H9 (cell line): ENCODE results near the gene MYH14. TPM values are rescaled to one million over a fixed set of nuclear protein-coding genes. Genes with fewer than 3 reads are reported as not detected.

Experiments
- DNase-seq: peaks from one replicate; pipeline ENCODE4 v3.0.0-alpha.2; 2017
- H2AFZ ChIP-seq: one replicate; pipeline ENCODE4 v1.6.1; 2013; ENCODE audit warnings: mild to moderate bottlenecking, low read length, control low read depth, moderate library complexity
- H2AK5ac ChIP-seq: 2 replicates; pipeline ENCODE4 v1.6.1; 2013; ENCODE audit warnings: low read length, control low read depth, mixed read lengths; ENCODE audit not compliant: insufficient read length
- H2BK120ac ChIP-seq: one replicate; pipeline ENCODE4 v1.6.1; 2013; ENCODE audit warnings: low read depth, mild to moderate bottlenecking, low read length, control low read depth, inconsistent platforms; ENCODE audit not compliant: poor library complexity, severe bottlenecking
- H2BK12ac ChIP-seq: 2 replicates; pipeline ENCODE4 v1.6.1; 2013; ENCODE audit warnings: low read length, control low read depth, mixed read lengths, low read depth; ENCODE audit not compliant: insufficient read length
- H2BK15ac ChIP-seq: 2 replicates; pipeline ENCODE4 v1.6.1; 2013; ENCODE audit warnings: low read depth, low read length, control low read depth
- H2BK20ac ChIP-seq: one replicate; pipeline ENCODE4 v1.6.1; 2013; ENCODE audit warnings: low read depth, mild to moderate bottlenecking, low read length, control low read depth, inconsistent platforms; ENCODE audit not compliant: poor library complexity, severe bottlenecking
- H2BK5ac ChIP-seq: 2 replicates; pipeline ENCODE4 v1.6.1; 2013; ENCODE audit warnings: low read length, control low read depth, mixed read lengths; ENCODE audit not compliant: insufficient read length
- H3K14ac ChIP-seq: 2 replicates; pipeline ENCODE4 v1.6.1; 2013; ENCODE audit warnings: low read length, control low read depth; ENCODE audit not compliant: insufficient read depth
- H3K18ac ChIP-seq: 2 replicates; pipeline ENCODE4 v1.6.1; 2013; ENCODE audit warnings: low read depth, mild to moderate bottlenecking, mixed read lengths, low read length, control low read depth; ENCODE audit not compliant: insufficient read length
- H3K23ac ChIP-seq: 2 replicates; pipeline ENCODE4 v1.6.1; 2013; ENCODE audit warnings: low read length, control low read depth, mixed read lengths, low read depth; ENCODE audit not compliant: insufficient read length
- H3K23me2 ChIP-seq: 2 replicates; pipeline ENCODE4 v1.6.1; 2013; ENCODE audit warnings: low read depth, mild to moderate bottlenecking, mixed read lengths, low read length, control low read depth; ENCODE audit not compliant: insufficient read length, poor library complexity, severe bottlenecking
- H3K27ac ChIP-seq: 2 replicates; pipeline ENCODE4 v1.5.1; 2013; ENCODE audit warnings: low read length, control low read depth, mixed read lengths, low read depth; ENCODE audit not compliant: insufficient read length
- H3K27me3 ChIP-seq: 2 replicates; pipeline ENCODE4 v1.6.1; 2013; ENCODE audit warnings: low read length, control low read depth, inconsistent platforms; ENCODE audit not compliant: insufficient read depth
- H3K4ac ChIP-seq: 2 replicates; pipeline ENCODE4 v1.6.1; 2013; ENCODE audit warnings: low read depth, mild to moderate bottlenecking, control low read depth, inconsistent platforms, low read length, moderate library complexity
- H3K4me1 ChIP-seq: 2 replicates; pipeline ENCODE4 v1.6.1; 2013; ENCODE audit warnings: low read length, control low read depth, inconsistent platforms; ENCODE audit not compliant: insufficient read depth
- H3K4me2 ChIP-seq: 2 replicates; pipeline ENCODE4 v1.6.1; 2013; ENCODE audit warnings: low read length, control low read depth, mixed read lengths; ENCODE audit not compliant: insufficient read length, insufficient read depth
- H3K56ac ChIP-seq: 2 replicates; pipeline ENCODE4 v1.6.1; 2013; ENCODE audit warnings: low read depth, mild to moderate bottlenecking, mixed read lengths, low read length, control low read depth; ENCODE audit not compliant: insufficient read length
- H3K79me1 ChIP-seq: 2 replicates; pipeline ENCODE4 v1.6.1; 2013; ENCODE audit warnings: low read depth, mild to moderate bottlenecking, moderate library complexity, low read length, control low read depth, inconsistent platforms; ENCODE audit not compliant: insufficient read depth, poor library complexity, severe bottlenecking
- H3K79me2 ChIP-seq: 2 replicates; pipeline ENCODE4 v1.6.1; 2013; ENCODE audit warnings: low read length, control low read depth, inconsistent platforms; ENCODE audit not compliant: insufficient read depth
- H3K9ac ChIP-seq: 2 replicates; pipeline ENCODE4 v1.6.1; 2013; ENCODE audit warnings: low read length, control low read depth, mixed read lengths; ENCODE audit not compliant: insufficient read length; ENCODE audit errors: extremely low read depth
- H3K9me3 ChIP-seq: one replicate; pipeline ENCODE4 v1.6.1; 2013; ENCODE audit warnings: low read depth, low read length, inconsistent platforms; ENCODE audit not compliant: control insufficient read depth
- H3T11ph ChIP-seq: one replicate; pipeline ENCODE4 v1.6.1; 2013; ENCODE audit warnings: mild to moderate bottlenecking, low read length, control low read depth, inconsistent platforms
- H4K20me1 ChIP-seq: one replicate; pipeline ENCODE4 v1.6.1; 2013; ENCODE audit not compliant: control insufficient read depth, insufficient read length, insufficient read depth
- H4K5ac ChIP-seq: 2 replicates; pipeline ENCODE4 v1.6.1; 2013; ENCODE audit warnings: low read depth, mild to moderate bottlenecking, mixed read lengths, low read length, control low read depth; ENCODE audit not compliant: insufficient read length
- H4K8ac ChIP-seq: replicated peaks from 2 replicates; pipeline ENCODE4 v1.6.1; 2013; ENCODE audit warnings: low read length, control low read depth, mixed read lengths, low read depth; ENCODE audit not compliant: insufficient read length
- H4K91ac ChIP-seq: 2 replicates; pipeline ENCODE4 v1.6.1; 2013; ENCODE audit warnings: low read depth, mild to moderate bottlenecking, moderate library complexity, mixed read lengths, low read length, control low read depth; ENCODE audit not compliant: insufficient read length
- H3K27ac Mint-ChIP-seq, 3 experiments: 2 replicates in 2 of 3; 3 replicates in 1 of 3; pipeline ENCODE4 v1.8.0; 2020 to 2021; ENCODE audit warnings: mixed read lengths in 3 of 3, mild to moderate bottlenecking in 1 of 3, moderate library complexity in 1 of 3
- H3K27me3 Mint-ChIP-seq: 2 replicates; pipeline ENCODE4 v1.8.0; 2021; ENCODE audit warnings: low read depth, mild to moderate bottlenecking, moderate library complexity, mixed read lengths
- H3K36me3 Mint-ChIP-seq, 3 experiments: 2 replicates in 2 of 3; 3 replicates in 1 of 3; pipeline ENCODE4 v1.8.0; 2020 to 2021; ENCODE audit warnings: low read depth in 3 of 3, mixed read lengths in 3 of 3; ENCODE audit not compliant: insufficient read depth in 1 of 3
- H3K4me1 Mint-ChIP-seq, 2 experiments: 2 replicates each; pipeline ENCODE4 v1.8.0; 2020; ENCODE audit warnings: mixed read lengths in 2 of 2
- H3K4me3 Mint-ChIP-seq, 2 experiments: 2 replicates in 1 of 2; 3 replicates in 1 of 2; pipeline ENCODE4 v1.8.0; 2020 to 2021; ENCODE audit warnings: mild to moderate bottlenecking in 2 of 2, mixed read lengths in 2 of 2, moderate library complexity in 1 of 2
- H3K9me3 Mint-ChIP-seq, 2 experiments: 2 replicates in 1 of 2; 3 replicates in 1 of 2; pipeline ENCODE4 v1.8.0; 2020; ENCODE audit warnings: mild to moderate bottlenecking in 2 of 2, mixed read lengths in 2 of 2, moderate library complexity in 1 of 2
- CTCF ChIP-seq: fragments of 200-600 bp; sonication (generic); conservative IDR thresholded peaks from 3 replicates; pipeline ENCODE4 v1.8.0; 2021; ENCODE audit warnings: antibody characterized with exemption, mild to moderate bottlenecking
- WGBS: extraction: QIAGEN DNeasy Blood & Tissue Kit; methylation state at CpG from one replicate; pipeline ENCODE4 v1.1.7; 2013; ENCODE audit warnings: missing lambda C conversion rate, low lambda C conversion rate, mixed read lengths; ENCODE audit not compliant: insufficient read length; ENCODE audit errors: extremely low coverage; 5-methylcytosine and 5-hydroxymethylcytosine counted together
- total RNA-seq: library from RNA; stranded (reverse); gene quantifications from 2 replicates; pipeline ENCODE4 v1.2.1, GENCODE V29; 2021

Gene MYH14
- total RNA-seq, 1 experiment from 2014 or later = 27.7 TPM

GRCh38 chr19:50189331-50189730, 14.1 kb upstream of the MYH14 start:
- Histone ChIP-seq H3K9ac (no peak overlapping the region), H2BK120ac (no peak overlapping the region), H2BK15ac (no peak overlapping the region), H3K27me3 (no peaks in the 10 kb centered on the region), H2BK12ac (no peak overlapping the region), H4K91ac (no peak overlapping the region), H3K14ac (no peak overlapping the region), H2BK5ac (no peak overlapping the region), H4K8ac (no peak overlapping the region), H3K56ac (no peak overlapping the region), H3K9me3 (no peaks in the 10 kb centered on the region), H3K27ac (no peak overlapping the region), H4K20me1 (no peaks in the 10 kb centered on the region), H3K79me1 (no peaks in the 10 kb centered on the region), H3T11ph (no peak overlapping the region), H3K79me2 (no peaks in the 10 kb centered on the region), H2AFZ (no peak overlapping the region), H2BK20ac (no peak overlapping the region), H3K4me2 (no peak overlapping the region), H3K18ac (no peak overlapping the region), H2AK5ac (no peak overlapping the region), H3K23ac (no peak overlapping the region), H3K4ac (no peak overlapping the region), H3K4me1 (no peaks in the 10 kb centered on the region), H4K5ac (no peak overlapping the region), H3K23me2 (no peaks in the 10 kb centered on the region)
- H3K4me3 Mint-ChIP-seq = peak overlapping the region in 1 of 2 experiments; percentile 25; a peak in 1 of 5 replicates
- peak overlapping the region in 1 of 3 experiments; percentile 16; a peak in 1 of 7 replicates for H3K27ac Mint-ChIP-seq
- no peak for DNase-seq
- no CpG with 5 or more reads among the region's 8 CpGs for WGBS
- no peaks in the 10 kb centered on the region for H3K4me1 Mint-ChIP-seq
- no peaks in the 10 kb centered on the region for H3K36me3 Mint-ChIP-seq
- TF ChIP-seq CTCF = no peak
- H3K9me3 Mint-ChIP-seq = peaks cover 2 to 21% of the 10 kb centered on the region in 2 experiments; a peak in 4 of 5 replicates
- peaks cover 21% of the 10 kb centered on the region for H3K27me3 Mint-ChIP-seq
